Measurements from ENCODE around the gene C1QBP.
"Not testable (repeated sequence)": the region's sequence is repeated elsewhere in the genome, so short reads cannot be mapped to it uniquely, and the experiment has no call there.

Gene C1QBP

GRCh38 chr17:5438716-5439445 is at the start of gene C1QBP:
Gene C1QBP, minus strand, starts transcription at chr17:5439155. Its CDS starts 82 bp downstream, at chr17:5439073.
- DNase-seq = peak; percentile 83 to 92

- DNase-seq = no peak
Observed at GRCh38 chr17:5488752-5489151, 49.8 kb upstream of the C1QBP start.

GRCh38 chr17:5486206-5487124 is 47.5 kb upstream of the C1QBP start, which contains the start of gene MIS12:
Gene MIS12, plus strand, starts transcription at chr17:5486566. Its CDS starts 2,297 bp downstream, at chr17:5488863.
- DNase-seq = peak; percentile 97 to 98

GRCh38 chr17:5485270-5486205 is 46.6 kb upstream of the C1QBP start, which contains the start of gene DERL2:
Gene DERL2, minus strand, starts transcription at chr17:5486178. Its CDS starts 17 bp downstream, at chr17:5486161.
- DNase-seq = no peak

GRCh38 chr17:5481451-5481850 is 42.5 kb upstream of the C1QBP start:
- DNase-seq = no peak

GRCh38 chr17:5480962-5481361 is 42.0 kb upstream of the C1QBP start:
- DNase-seq = no peak

GRCh38 chr17:5478992-5479391 is 40.0 kb upstream of the C1QBP start:
- no peak for DNase-seq

GRCh38 chr17:5473906-5474305 is 35.0 kb upstream of the C1QBP start:
- no peak for DNase-seq

GRCh38 chr17:5472511-5472910 is 33.6 kb upstream of the C1QBP start:
- no peak for DNase-seq

GRCh38 chr17:5468075-5468473 is 29.1 kb upstream of the C1QBP start:
- DNase-seq = no peak

- DNase-seq = no peak
Observed at GRCh38 chr17:5467416-5467815, 28.5 kb upstream of the C1QBP start.

GRCh38 chr17:5466295-5466694 is 27.3 kb upstream of the C1QBP start:
- DNase-seq = no peak

- DNase-seq = no peak
Observed at GRCh38 chr17:5464717-5465507, 26.0 kb upstream of the C1QBP start.

GRCh38 chr17:5446786-5447185 is 7.8 kb upstream of the C1QBP start:
- no peak for DNase-seq

- no peak for DNase-seq
Observed at GRCh38 chr17:5444209-5444608, 5.3 kb upstream of the C1QBP start.

GRCh38 chr17:5443728-5444127 is 4.8 kb upstream of the C1QBP start:
- no peak for DNase-seq

- DNase-seq = no peak
Observed at GRCh38 chr17:5439446-5439764, 450 bp upstream of the C1QBP start.

- no peak for DNase-seq
Observed at GRCh38 chr17:5437721-5438317, 1.1 kb downstream of the C1QBP start.

GRCh38 chr17:5435781-5436315 is 3.1 kb downstream of the C1QBP start:
- DNase-seq = not testable (repeated sequence)

GRCh38 chr17:5434984-5435383 is 4.0 kb downstream of the C1QBP start:
- no peak for DNase-seq

GRCh38 chr17:5431949-5432556 is 6.9 kb downstream of the C1QBP start:
- DNase-seq = no peak
